HEK293 (cell line): Measurements from ENCODE around the gene INPP5A.

Experiments
- CTCF ChIA-PET: fragments of 350-600 bp; formaldehyde crosslinking; extraction: SDS; loops from one replicate; lab custom pipeline; 2021; ENCODE audit warnings: antibody characterized with exemption; lab: Yijun Ruan, JAX
- POLR2A ChIA-PET: fragments of 300-600 bp; formaldehyde crosslinking; extraction: SDS; loops from one replicate; lab custom pipeline; 2020; ENCODE audit warnings: antibody characterized with exemption, inconsistent platforms; lab: Yijun Ruan, JAX
- H3K27ac ChIP-seq: fragments of 200-500 bp; sonication (Bioruptor generic); 2 replicates; pipeline ENCODE4 v1.5.1; 2014; ENCODE audit warnings: low read depth, low read length, control low read depth, inconsistent platforms; ENCODE audit errors: extremely low read depth
- H3K36me3 ChIP-seq, 2 experiments: fragments of 200-500 bp in 1 of 2; sonication (Bioruptor generic) in 1 of 2; 1 replicate in 1 of 2; 2 replicates in 1 of 2; pipeline ENCODE4 v1.5.1; 2014 to 2017; ENCODE audit warnings: inconsistent platforms in 2 of 2, low read length in 2 of 2; ENCODE audit not compliant: control insufficient read depth in 2 of 2, insufficient read depth in 1 of 2
- H3K4me1 ChIP-seq: fragments of 200-500 bp; sonication (Bioruptor generic); 2 replicates; pipeline ENCODE4 v1.5.1; 2014; ENCODE audit warnings: mild to moderate bottlenecking, low read length, inconsistent platforms; ENCODE audit not compliant: control insufficient read depth, insufficient read depth
- H3K4me3 ChIP-seq: 2 replicates; pipeline ENCODE4 v1.5.1; 2011; ENCODE audit warnings: low read depth, mild to moderate bottlenecking, control low read depth, low read length, moderate library complexity
- H3K9me3 ChIP-seq: fragments of 200-500 bp; sonication (Bioruptor generic); 2 replicates; pipeline ENCODE4 v1.5.1; 2014; ENCODE audit warnings: low read depth, low read length, inconsistent platforms; ENCODE audit not compliant: control insufficient read depth, insufficient read depth
- GFI1B ChIP-seq: fragments of 450-650 bp; formaldehyde crosslinking; IDR thresholded peaks from 2 replicates; pipeline ENCODE4 v1.5.1; 2016; ENCODE audit warnings: missing biosample characterization, missing genetic modification characterization
- SP3 ChIP-seq: fragments of 450-650 bp; formaldehyde crosslinking; IDR thresholded peaks from 2 replicates; pipeline ENCODE4 v1.5.1; 2016; ENCODE audit warnings: missing biosample characterization, missing genetic modification characterization
- YY2 ChIP-seq: fragments of 450-650 bp; formaldehyde crosslinking; IDR thresholded peaks from 2 replicates; pipeline ENCODE4 v1.5.1; 2016; ENCODE audit warnings: missing biosample characterization, missing genetic modification characterization
- ZBTB20 ChIP-seq: fragments of 450-650 bp; formaldehyde crosslinking; IDR thresholded peaks from 2 replicates; pipeline ENCODE4 v1.5.1; 2016; ENCODE audit warnings: missing biosample characterization, missing genetic modification characterization
- ZNF10 ChIP-seq: fragments of 450-650 bp; formaldehyde crosslinking; IDR thresholded peaks from 2 replicates; pipeline ENCODE4 v1.5.1; 2017; ENCODE audit warnings: missing biosample characterization, missing genetic modification characterization
- ZNF138 ChIP-seq: fragments of 450-650 bp; formaldehyde crosslinking; IDR thresholded peaks from 2 replicates; pipeline ENCODE4 v1.5.1; 2016; ENCODE audit warnings: missing biosample characterization, missing genetic modification characterization, borderline replicate concordance
- ZNF311 ChIP-seq: fragments of 450-650 bp; formaldehyde crosslinking; IDR thresholded peaks from 2 replicates; pipeline ENCODE4 v1.5.1; 2017; ENCODE audit warnings: missing biosample characterization, missing genetic modification characterization, borderline replicate concordance
- ZNF404 ChIP-seq: fragments of 450-650 bp; formaldehyde crosslinking; IDR thresholded peaks from 2 replicates; pipeline ENCODE4 v1.5.1; 2017; ENCODE audit warnings: missing biosample characterization, missing genetic modification characterization
- ZNF433 ChIP-seq: fragments of 450-650 bp; formaldehyde crosslinking; IDR thresholded peaks from 2 replicates; pipeline ENCODE4 v1.5.1; 2016; ENCODE audit warnings: missing biosample characterization, missing genetic modification characterization, low read depth
- ZNF501 ChIP-seq: fragments of 450-650 bp; formaldehyde crosslinking; IDR thresholded peaks from 2 replicates; pipeline ENCODE4 v1.5.1; 2016; ENCODE audit warnings: missing biosample characterization, missing genetic modification characterization
- ZNF529 ChIP-seq: fragments of 450-650 bp; formaldehyde crosslinking; IDR thresholded peaks from 2 replicates; pipeline ENCODE4 v1.5.1; 2017; ENCODE audit warnings: missing genetic modification characterization, missing biosample characterization; ENCODE audit not compliant: insufficient replicate concordance
- ZNF549 ChIP-seq: fragments of 450-650 bp; IDR thresholded peaks from 2 replicates; pipeline ENCODE4 v1.5.1; 2018; ENCODE audit warnings: missing biosample characterization, missing genetic modification characterization, mild to moderate bottlenecking, inconsistent platforms, moderate library complexity
- ZNF600 ChIP-seq: fragments of 450-650 bp; formaldehyde crosslinking; IDR thresholded peaks from 2 replicates; pipeline ENCODE4 v1.5.1; 2016; ENCODE audit warnings: missing biosample characterization, missing genetic modification characterization
- ZNF837 ChIP-seq: fragments of 450-650 bp; formaldehyde crosslinking; IDR thresholded peaks from 2 replicates; pipeline ENCODE4 v1.5.1; 2016; ENCODE audit warnings: missing biosample characterization, missing genetic modification characterization
- ZXDB ChIP-seq: fragments of 450-650 bp; formaldehyde crosslinking; IDR thresholded peaks from 2 replicates; pipeline ENCODE4 v1.5.1; 2016; ENCODE audit warnings: missing biosample characterization, missing genetic modification characterization
- TF ChIP-seq, protein P1 (sequence below): fragments of 450-650 bp; formaldehyde crosslinking; IDR thresholded peaks from 2 replicates; pipeline ENCODE4 v1.5.1; 2016; ENCODE audit warnings: missing biosample characterization, missing genetic modification characterization
- TF ChIP-seq, protein P2 (sequence below): fragments of 450-650 bp; formaldehyde crosslinking; IDR thresholded peaks from 2 replicates; pipeline ENCODE4; 2016; ENCODE audit warnings: missing biosample characterization, missing genetic modification characterization
- TF ChIP-seq, protein P3 (sequence below): fragments of 450-650 bp; formaldehyde crosslinking; IDR thresholded peaks from 2 replicates; pipeline ENCODE4 v1.5.1; 2016; ENCODE audit warnings: missing biosample characterization, missing genetic modification characterization
- TF ChIP-seq, protein P4 (sequence below): fragments of 450-650 bp; formaldehyde crosslinking; IDR thresholded peaks from 2 replicates; pipeline ENCODE4 v1.5.1; 2016; ENCODE audit warnings: missing biosample characterization, missing genetic modification characterization
- TF ChIP-seq, protein P5 (sequence below): fragments of 450-650 bp; formaldehyde crosslinking; IDR thresholded peaks from 2 replicates; pipeline ENCODE4 v1.5.1; 2017; ENCODE audit warnings: missing biosample characterization, missing genetic modification characterization

INPP5A gene

DNA sequence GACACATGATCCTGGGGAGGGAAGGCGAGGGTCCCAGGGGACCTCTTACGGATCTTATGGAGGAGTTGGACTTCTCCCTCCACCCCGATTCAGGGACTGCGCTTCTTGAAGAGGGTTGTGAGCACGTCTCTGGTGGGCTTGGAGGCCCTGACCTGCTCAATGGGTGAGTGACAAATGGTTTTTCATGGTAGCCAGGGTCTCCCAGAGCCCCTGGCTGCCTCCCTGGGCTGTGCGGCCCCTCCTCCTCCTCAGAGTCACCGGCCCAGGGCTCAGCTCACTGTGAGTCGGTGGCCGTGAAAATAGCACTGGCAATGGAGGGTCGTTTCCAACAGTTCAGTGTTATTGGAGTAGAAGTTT, 26.6 kb downstream of the INPP5A start:
- Histone ChIP-seq H3K4me3 (no peak overlapping the region), H3K9me3 (no peaks in the 10 kb centered on the region), H3K27ac (no peak overlapping the region), H3K4me1 (peaks cover 4% of the 10 kb centered on the region), H3K36me3 (no peaks in the 10 kb centered on the region; a peak in 1 of 3 replicates)
- CTCF ChIA-PET: no interaction called here
- POLR2A ChIA-PET: interaction anchor here (0.6 kb wide), 1 partner anchor 298 kb away, joined by 3 read pairs; no protein-coding TSS in a partner anchor
- no peak for TF ChIP-seq ZXDB (tag by site-specific recombination)
- 0 out of 2 replicates have a peak, but pooled peaks have one; percentile 3 for TF ChIP-seq ZNF600 (tag by site-specific recombination)

DNA sequence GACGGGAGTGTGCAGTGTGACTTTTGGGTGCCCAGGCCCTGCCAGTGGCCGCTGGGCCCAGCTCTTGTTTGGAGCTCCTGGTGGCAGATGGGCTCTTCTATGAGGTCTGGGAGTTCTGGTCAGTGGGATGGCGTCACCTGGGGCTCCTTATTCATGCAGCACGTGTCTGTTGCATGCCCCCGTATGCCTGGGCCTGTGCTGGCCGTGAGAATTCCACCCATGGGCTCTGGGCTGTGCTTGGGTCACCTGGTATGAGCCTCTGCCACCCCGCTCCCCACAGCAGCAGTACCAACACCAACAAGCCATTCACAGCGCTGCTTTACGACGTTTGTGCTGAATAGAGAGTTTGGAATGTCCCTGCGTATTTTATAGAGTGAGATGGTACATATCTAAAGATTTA, 27.1 kb downstream of the INPP5A start:
- POLR2A ChIA-PET: interaction anchor here (0.6 kb wide), 1 partner anchor 298 kb away, joined by 3 read pairs; no protein-coding TSS in a partner anchor
- Histone ChIP-seq H3K36me3 (no peaks in the 10 kb centered on the region; a peak in 1 of 3 replicates), H3K4me3 (no peak overlapping the region), H3K9me3 (no peaks in the 10 kb centered on the region), H3K27ac (no peak overlapping the region), H3K4me1 (peaks cover 4% of the 10 kb centered on the region)
- CTCF ChIA-PET: no interaction called here
- TF ChIP-seq, protein P1, sequence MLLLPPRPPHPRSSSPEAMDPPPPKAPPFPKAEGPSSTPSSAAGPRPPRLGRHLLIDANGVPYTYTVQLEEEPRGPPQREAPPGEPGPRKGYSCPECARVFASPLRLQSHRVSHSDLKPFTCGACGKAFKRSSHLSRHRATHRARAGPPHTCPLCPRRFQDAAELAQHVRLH (tag by site-specific recombination): no peak
- TF ChIP-seq ZNF433 (tag by site-specific recombination): no peak
- TF ChIP-seq ZNF529: no peak
- no peak for TF ChIP-seq ZNF10 (tag by site-specific recombination)
- no peak for TF ChIP-seq ZNF549
- TF ChIP-seq, protein P2, sequence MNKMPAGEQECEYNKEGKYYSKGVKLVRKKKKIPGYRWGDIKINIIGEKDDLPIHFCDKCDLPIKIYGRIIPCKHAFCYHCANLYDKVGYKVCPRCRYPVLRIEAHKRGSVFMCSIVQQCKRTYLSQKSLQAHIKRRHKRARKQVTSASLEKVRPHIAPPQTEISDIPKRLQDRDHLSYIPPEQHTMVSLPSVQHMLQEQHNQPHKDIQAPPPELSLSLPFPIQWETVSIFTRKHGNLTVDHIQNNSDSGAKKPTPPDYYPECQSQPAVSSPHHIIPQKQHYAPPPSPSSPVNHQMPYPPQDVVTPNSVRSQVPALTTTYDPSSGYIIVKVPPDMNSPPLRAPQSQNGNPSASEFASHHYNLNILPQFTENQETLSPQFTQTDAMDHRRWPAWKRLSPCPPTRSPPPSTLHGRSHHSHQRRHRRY (tag by site-specific recombination): no peak
- no peak for TF ChIP-seq ZNF138 (tag by site-specific recombination)
- no peak for TF ChIP-seq ZNF311 (tag by site-specific recombination)
- TF ChIP-seq ZBTB20 (tag by site-specific recombination): no peak
- TF ChIP-seq, protein P3, sequence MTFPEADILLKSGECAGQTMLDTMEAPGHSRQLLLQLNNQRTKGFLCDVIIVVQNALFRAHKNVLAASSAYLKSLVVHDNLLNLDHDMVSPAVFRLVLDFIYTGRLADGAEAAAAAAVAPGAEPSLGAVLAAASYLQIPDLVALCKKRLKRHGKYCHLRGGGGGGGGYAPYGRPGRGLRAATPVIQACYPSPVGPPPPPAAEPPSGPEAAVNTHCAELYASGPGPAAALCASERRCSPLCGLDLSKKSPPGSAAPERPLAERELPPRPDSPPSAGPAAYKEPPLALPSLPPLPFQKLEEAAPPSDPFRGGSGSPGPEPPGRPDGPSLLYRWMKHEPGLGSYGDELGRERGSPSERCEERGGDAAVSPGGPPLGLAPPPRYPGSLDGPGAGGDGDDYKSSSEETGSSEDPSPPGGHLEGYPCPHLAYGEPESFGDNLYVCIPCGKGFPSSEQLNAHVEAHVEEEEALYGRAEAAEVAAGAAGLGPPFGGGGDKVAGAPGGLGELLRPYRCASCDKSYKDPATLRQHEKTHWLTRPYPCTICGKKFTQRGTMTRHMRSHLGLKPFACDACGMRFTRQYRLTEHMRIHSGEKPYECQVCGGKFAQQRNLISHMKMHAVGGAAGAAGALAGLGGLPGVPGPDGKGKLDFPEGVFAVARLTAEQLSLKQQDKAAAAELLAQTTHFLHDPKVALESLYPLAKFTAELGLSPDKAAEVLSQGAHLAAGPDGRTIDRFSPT (tag by site-specific recombination): no peak
- no peak for TF ChIP-seq SP3
- no peak for TF ChIP-seq ZNF501

DNA sequence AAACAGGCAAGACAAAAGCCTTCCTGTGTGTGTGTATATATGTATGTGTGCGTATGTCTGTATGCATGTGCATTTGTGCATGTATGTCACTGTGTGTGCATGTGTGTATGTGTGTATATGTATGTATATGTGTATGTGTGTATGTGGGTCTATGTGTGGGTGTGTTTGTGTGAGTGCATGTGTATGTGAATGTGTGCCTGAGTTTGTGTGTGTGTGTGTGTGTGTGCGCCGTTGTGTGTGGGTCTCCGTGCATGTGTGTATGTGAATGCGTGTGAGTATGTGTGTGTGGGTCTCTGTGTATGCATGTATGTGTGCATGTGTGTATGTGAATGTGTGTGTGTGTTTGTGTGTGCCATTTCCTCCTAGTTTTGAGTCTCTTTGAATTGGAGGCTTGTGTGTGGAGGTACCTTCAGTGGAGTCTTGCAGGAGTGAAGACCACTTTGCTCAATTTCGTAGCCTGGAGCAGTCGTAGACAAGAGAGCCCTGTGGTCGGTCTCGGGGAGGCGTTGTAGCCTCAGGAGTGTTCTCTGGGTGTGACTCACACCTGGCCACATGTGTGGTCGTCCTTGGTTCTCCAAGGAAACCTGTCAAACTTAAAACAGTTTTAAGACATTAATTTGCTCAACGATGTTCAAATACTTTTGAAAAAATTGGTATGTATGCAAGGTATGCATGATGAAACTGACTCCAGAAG, 28.1 kb downstream of the INPP5A start:
- TF ChIP-seq ZNF549 (no peak), ZNF837 (tag by site-specific recombination) (no peak), GFI1B (no peak), YY2 (no peak), ZNF404 (no peak)
- TF ChIP-seq, protein P4, sequence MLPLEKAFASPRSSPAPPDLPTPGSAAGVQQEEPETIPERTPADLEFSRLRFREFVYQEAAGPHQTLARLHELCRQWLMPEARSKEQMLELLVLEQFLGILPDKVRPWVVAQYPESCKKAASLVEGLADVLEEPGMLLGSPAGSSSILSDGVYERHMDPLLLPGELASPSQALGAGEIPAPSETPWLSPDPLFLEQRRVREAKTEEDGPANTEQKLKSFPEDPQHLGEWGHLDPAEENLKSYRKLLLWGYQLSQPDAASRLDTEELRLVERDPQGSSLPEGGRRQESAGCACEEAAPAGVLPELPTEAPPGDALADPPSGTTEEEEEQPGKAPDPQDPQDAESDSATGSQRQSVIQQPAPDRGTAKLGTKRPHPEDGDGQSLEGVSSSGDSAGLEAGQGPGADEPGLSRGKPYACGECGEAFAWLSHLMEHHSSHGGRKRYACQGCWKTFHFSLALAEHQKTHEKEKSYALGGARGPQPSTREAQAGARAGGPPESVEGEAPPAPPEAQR: no peak
- TF ChIP-seq, protein P5, sequence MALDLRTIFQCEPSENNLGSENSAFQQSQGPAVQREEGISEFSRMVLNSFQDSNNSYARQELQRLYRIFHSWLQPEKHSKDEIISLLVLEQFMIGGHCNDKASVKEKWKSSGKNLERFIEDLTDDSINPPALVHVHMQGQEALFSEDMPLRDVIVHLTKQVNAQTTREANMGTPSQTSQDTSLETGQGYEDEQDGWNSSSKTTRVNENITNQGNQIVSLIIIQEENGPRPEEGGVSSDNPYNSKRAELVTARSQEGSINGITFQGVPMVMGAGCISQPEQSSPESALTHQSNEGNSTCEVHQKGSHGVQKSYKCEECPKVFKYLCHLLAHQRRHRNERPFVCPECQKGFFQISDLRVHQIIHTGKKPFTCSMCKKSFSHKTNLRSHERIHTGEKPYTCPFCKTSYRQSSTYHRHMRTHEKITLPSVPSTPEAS (tag by site-specific recombination): peak; percentile 82
- POLR2A ChIA-PET: no interaction called here
- Histone ChIP-seq H3K4me1 (peaks cover 4% of the 10 kb centered on the region), H3K27ac (no peak overlapping the region), H3K9me3 (no peaks in the 10 kb centered on the region), H3K4me3 (no peak overlapping the region), H3K36me3 (no peaks in the 10 kb centered on the region; a peak in 1 of 3 replicates)
- CTCF ChIA-PET: interaction anchor here (1.3 kb wide), 1 partner anchor 106 kb away, joined by 3 read pairs; no protein-coding TSS in a partner anchor
